WI38 (cell line): ENCODE results near the gene NKAPL.
A peak's percentile ranks its signal among the peaks of the same experiment; 100 is the strongest.

Source experiments
- H3K4me3 ChIP-seq: 2 replicates; pipeline ENCODE4 v1.5.1; 2011; ENCODE audit warnings: low read depth, mild to moderate bottlenecking, control low read depth, low read length
- CTCF ChIP-seq: IDR thresholded peaks from 2 replicates; pipeline ENCODE4 v1.5.1; 2012; ENCODE audit warnings: low read depth, mild to moderate bottlenecking, control low read depth, low read length

NKAPL gene

GRCh38 chr6:28217890-28218289 lies 41.2 kb upstream of the NKAPL start:
- no peak for TF ChIP-seq CTCF
- no peak overlapping the region for H3K4me3 ChIP-seq

GRCh38 chr6:28218312-28219248 lies 40.5 kb upstream of the NKAPL start:
- H3K4me3 ChIP-seq, result peak overlapping the region; percentile 59
- no peak for TF ChIP-seq CTCF

- no peak overlapping the region for H3K4me3 ChIP-seq
- TF ChIP-seq CTCF, result no peak
Observed at GRCh38 chr6:28220257-28221133, 38.6 kb upstream of the NKAPL start.

- no peak for TF ChIP-seq CTCF
- H3K4me3 ChIP-seq, result peak overlapping the region; percentile 74
Observed at GRCh38 chr6:28224131-28225055, 34.7 kb upstream of the NKAPL start.

GRCh38 chr6:28225056-28225834 lies 33.9 kb upstream of the NKAPL start, which contains the start of gene ZSCAN9:
Gene ZSCAN9, plus strand, starts transcription at chr6:28225275. Its CDS starts 1,810 bp downstream, at chr6:28227085.
- TF ChIP-seq CTCF, result no peak

GRCh38 chr6:28226460-28226859 lies 32.6 kb upstream of the NKAPL start:
- TF ChIP-seq CTCF, result no peak
- H3K4me3 ChIP-seq, result peak overlapping the region; percentile 74

More at GRCh38 chr6:28225056-28225834, 33.9 kb upstream of the NKAPL start, which contains the start of gene ZSCAN9:
- H3K4me3 ChIP-seq, result peak within 1 kb of the TSS; percentile 74
